HG02623 (cell line): ENCODE results near the gene EFEMP2.

Experiments
- ATAC-seq: cut with Tn5 transposase; IDR thresholded peaks from one replicate; pipeline ENCODE4 v1.9.1; 2021; ENCODE audit warnings: moderate library complexity; ENCODE audit not compliant: unreplicated experiment

The EFEMP2 gene

GRCh38 chr11:65872586-65873317, at the start of gene EFEMP2:
EFEMP2 (minus strand) TSS chr11:65872800; CDS start chr11:65872354, 446 bp downstream.
- no peak for ATAC-seq

GRCh38 chr11:65921876-65922275, 49.3 kb upstream of the EFEMP2 start:
- ATAC-seq, result no peak

GRCh38 chr11:65921033-65921555, 48.5 kb upstream of the EFEMP2 start:
- no peak for ATAC-seq

GRCh38 chr11:65920372-65920802, 47.8 kb upstream of the EFEMP2 start:
- no peak for ATAC-seq

GRCh38 chr11:65919573-65920371, 47.2 kb upstream of the EFEMP2 start:
- peak; percentile 30 for ATAC-seq

- peak; percentile 79 for ATAC-seq
Observed at GRCh38 chr11:65919141-65919572, 46.6 kb upstream of the EFEMP2 start, which contains the start of gene DRAP1. DRAP1 (plus strand) TSS chr11:65919426; CDS start chr11:65919502, 76 bp downstream.

- peak; percentile 48 for ATAC-seq
Observed at GRCh38 chr11:65918211-65919140, 45.9 kb upstream of the EFEMP2 start, which contains the start of gene C11orf68. C11orf68 (minus strand) TSS chr11:65919062; CDS start chr11:65919031, 31 bp downstream.

- ATAC-seq, result no peak
Observed at GRCh38 chr11:65917434-65918210, 45.0 kb upstream of the EFEMP2 start.

GRCh38 chr11:65917077-65917433, 44.5 kb upstream of the EFEMP2 start:
- no peak for ATAC-seq

GRCh38 chr11:65916391-65916790, 43.8 kb upstream of the EFEMP2 start:
- no peak for ATAC-seq

- ATAC-seq, result no peak
Observed at GRCh38 chr11:65915821-65916251, 43.2 kb upstream of the EFEMP2 start.

- no peak for ATAC-seq
Observed at GRCh38 chr11:65915101-65915820, 42.7 kb upstream of the EFEMP2 start.

- ATAC-seq, result no peak
Observed at GRCh38 chr11:65912845-65913244, 40.2 kb upstream of the EFEMP2 start.

- no peak for ATAC-seq
Observed at GRCh38 chr11:65911682-65912568, 39.3 kb upstream of the EFEMP2 start.

GRCh38 chr11:65907878-65908277, 35.3 kb upstream of the EFEMP2 start:
- ATAC-seq, result no peak

- no peak for ATAC-seq
Observed at GRCh38 chr11:65906602-65907001, 34.0 kb upstream of the EFEMP2 start.

GRCh38 chr11:65903715-65904114, 31.1 kb upstream of the EFEMP2 start:
- no peak for ATAC-seq

GRCh38 chr11:65903068-65903481, 30.5 kb upstream of the EFEMP2 start:
- ATAC-seq, result no peak
